ENCODE measurements around the gene LARGE1.

GRCh38 chr22:33625959-33626358 lies 294.3 kb downstream of the LARGE1 start:
- TF ChIP-seq, protein P1, sequence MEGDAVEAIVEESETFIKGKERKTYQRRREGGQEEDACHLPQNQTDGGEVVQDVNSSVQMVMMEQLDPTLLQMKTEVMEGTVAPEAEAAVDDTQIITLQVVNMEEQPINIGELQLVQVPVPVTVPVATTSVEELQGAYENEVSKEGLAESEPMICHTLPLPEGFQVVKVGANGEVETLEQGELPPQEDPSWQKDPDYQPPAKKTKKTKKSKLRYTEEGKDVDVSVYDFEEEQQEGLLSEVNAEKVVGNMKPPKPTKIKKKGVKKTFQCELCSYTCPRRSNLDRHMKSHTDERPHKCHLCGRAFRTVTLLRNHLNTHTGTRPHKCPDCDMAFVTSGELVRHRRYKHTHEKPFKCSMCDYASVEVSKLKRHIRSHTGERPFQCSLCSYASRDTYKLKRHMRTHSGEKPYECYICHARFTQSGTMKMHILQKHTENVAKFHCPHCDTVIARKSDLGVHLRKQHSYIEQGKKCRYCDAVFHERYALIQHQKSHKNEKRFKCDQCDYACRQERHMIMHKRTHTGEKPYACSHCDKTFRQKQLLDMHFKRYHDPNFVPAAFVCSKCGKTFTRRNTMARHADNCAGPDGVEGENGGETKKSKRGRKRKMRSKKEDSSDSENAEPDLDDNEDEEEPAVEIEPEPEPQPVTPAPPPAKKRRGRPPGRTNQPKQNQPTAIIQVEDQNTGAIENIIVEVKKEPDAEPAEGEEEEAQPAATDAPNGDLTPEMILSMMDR (conservative IDR thresholded peaks at IDR 0.05; ENCODE audit: low read depth, low read length), result no peak
- TF ChIP-seq POLR2A (IDR thresholded peaks at IDR 0.05; ENCODE audit: low read depth, low read length), result no peak

All from IMR-90 (cell line).